GM12878 (cell line): ENCODE measurements around the gene SESTD1. TPM values are rescaled to one million over a fixed set of nuclear protein-coding genes. Genes with fewer than 3 reads are reported as not detected.

ENCODE experiments used
- ASH2L ChIP-seq: fragments of 300-600, 200-600 bp; sonication (generic); IDR thresholded peaks from 2 replicates; pipeline ENCODE4 v1.6.1; 2017; ENCODE audit warnings: low read depth, mild to moderate bottlenecking, borderline replicate concordance
- BRCA1 ChIP-seq: IDR thresholded peaks from 2 replicates; pipeline ENCODE4 v1.6.1; 2011; ENCODE audit warnings: low read depth, low read length, improper control_type of control experiment
- DPF2 ChIP-seq: fragments of 450-650 bp; IDR thresholded peaks from 2 replicates; pipeline ENCODE4 v1.6.1; 2017; ENCODE audit warnings: mild to moderate bottlenecking
- E2F8 ChIP-seq: fragments of 450-650 bp; IDR thresholded peaks from 2 replicates; pipeline ENCODE4 v1.6.1; 2018; ENCODE audit warnings: mild to moderate bottlenecking, low read depth, moderate library complexity; ENCODE audit not compliant: partially characterized antibody
- ETV6 ChIP-seq, 2 experiments: fragments of 450-650 bp in 1 of 2; IDR thresholded peaks in 1 of 2; conservative IDR thresholded peaks in 1 of 2; 2 replicates each; pipeline ENCODE4 v1.6.1; 2014; ENCODE audit warnings: antibody characterized with exemption in 1 of 2, borderline replicate concordance in 1 of 2, low read depth in 1 of 2, mild to moderate bottlenecking in 1 of 2, moderate library complexity in 1 of 2
- JUNB ChIP-seq: IDR thresholded peaks from 2 replicates; pipeline ENCODE4 v1.6.1; 2016; ENCODE audit warnings: antibody characterized with exemption, mild to moderate bottlenecking
- NBN ChIP-seq: fragments of 450-650 bp; IDR thresholded peaks from 2 replicates; pipeline ENCODE4 v1.6.1; 2016
- NFYB ChIP-seq: IDR thresholded peaks from 2 replicates; pipeline ENCODE4 v1.6.1; 2011; ENCODE audit warnings: low read depth, mild to moderate bottlenecking, low read length, improper control_type of control experiment, moderate library complexity; ENCODE audit not compliant: insufficient read depth
- NR2C2 ChIP-seq: IDR thresholded peaks from 2 replicates; pipeline ENCODE4 v1.6.1; 2011; ENCODE audit warnings: borderline replicate concordance, low read depth; ENCODE audit not compliant: control insufficient read depth, insufficient read length
- RFX5 ChIP-seq: IDR thresholded peaks from 2 replicates; pipeline ENCODE4 v1.6.1; 2011; ENCODE audit warnings: low read depth, low read length, improper control_type of control experiment
- SKIL ChIP-seq: fragments of 450-650 bp; IDR thresholded peaks from 2 replicates; pipeline ENCODE4 v1.6.1; 2017; ENCODE audit warnings: mild to moderate bottlenecking, low read depth, inconsistent platforms; ENCODE audit not compliant: poor library complexity, severe bottlenecking
- SMAD5 ChIP-seq: IDR thresholded peaks from 2 replicates; pipeline ENCODE4 v1.6.1; 2016; ENCODE audit warnings: antibody characterized with exemption, low read depth
- TCF7 ChIP-seq: IDR thresholded peaks from 2 replicates; pipeline ENCODE4 v1.6.1; 2014; ENCODE audit warnings: antibody characterized with exemption, borderline replicate concordance
- YBX1 ChIP-seq: fragments of 450-650 bp; IDR thresholded peaks from 2 replicates; pipeline ENCODE4 v1.6.1; 2016; ENCODE audit warnings: antibody characterized with exemption
- ZBED1 ChIP-seq: IDR thresholded peaks from 2 replicates; pipeline ENCODE4 v1.6.1; 2016; ENCODE audit warnings: borderline replicate concordance
- ZNF384 ChIP-seq: IDR thresholded peaks from 2 replicates; pipeline ENCODE4 v1.6.1; 2012; ENCODE audit warnings: low read depth, mild to moderate bottlenecking, low read length, improper control_type of control experiment, borderline replicate concordance
- polyA plus RNA-seq, 11 experiments: library from polyadenylated mRNA; depleted of rRNA in 4 of 11; unstranded in 6 of 11; stranded (reverse) in 5 of 11; fragments of >200 nt; fragmentation: Nextera tagmentation in 4 of 11; fragmentation: Illumina TruSeq in 1 of 11; extraction: Ambion mirVana in 4 of 11; extraction: Trizol in 1 of 11; gene quantifications; 1 replicate in 1 of 11; 2 replicates in 10 of 11; pipeline versions ENCODE4 v1.2.1 to v1.2.3, GENCODE V29; 2011 to 2016; ENCODE audit warnings: inconsistent platforms in 2 of 11, missing spikeins in 2 of 11, low read depth in 1 of 11
- total RNA-seq, 4 experiments: library from RNA; depleted of rRNA in 3 of 4; stranded (reverse); fragments of >200 nt in 3 of 4; fragmentation: Illumina TruSeq in 1 of 4; extraction: Trizol in 1 of 4; gene quantifications; 2 replicates each; pipeline versions ENCODE4 v1.2.1 to v1.2.3, GENCODE V29; 2013 to 2021
- TF ChIP-seq, protein P1 (sequence below): fragments of 450-650 bp; IDR thresholded peaks from 2 replicates; pipeline ENCODE4 v1.6.1; 2017; ENCODE audit warnings: antibody characterized with exemption, mild to moderate bottlenecking, moderate library complexity

The SESTD1 gene
- total and polyA plus RNA-seq, 10 of the 15 experiments (the other 5 are each of a cell fraction or from before 2014, with no cell fraction given), result 4.4 to 22.7 (median 9.5) TPM

DNA sequence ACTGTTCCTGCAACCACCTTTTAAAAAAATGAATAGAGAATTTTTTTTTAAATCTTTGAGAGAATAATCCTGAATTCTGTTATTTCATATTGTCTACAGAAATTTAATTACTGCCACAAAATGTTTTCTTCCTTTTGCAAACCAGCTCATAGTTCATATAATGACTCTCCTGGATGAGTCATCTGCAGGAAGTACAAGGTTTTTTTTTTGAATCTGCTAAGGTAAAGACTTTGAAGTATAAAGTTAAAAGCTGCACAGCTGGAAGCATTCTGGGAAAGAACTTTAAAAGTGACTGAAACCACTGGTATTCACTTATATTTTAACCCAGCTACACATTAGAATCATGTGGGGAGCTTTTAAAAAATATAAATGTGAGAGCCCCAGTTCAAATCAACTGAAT is 25.4 kb downstream of the SESTD1 start (continued):
- TF ChIP-seq E2F8, result no peak
- no peak for TF ChIP-seq YBX1
- no peak for TF ChIP-seq RFX5
- no peak for TF ChIP-seq SKIL
- no peak for TF ChIP-seq NFYB
- TF ChIP-seq TCF7, result peak; percentile 78
- TF ChIP-seq, protein P1, sequence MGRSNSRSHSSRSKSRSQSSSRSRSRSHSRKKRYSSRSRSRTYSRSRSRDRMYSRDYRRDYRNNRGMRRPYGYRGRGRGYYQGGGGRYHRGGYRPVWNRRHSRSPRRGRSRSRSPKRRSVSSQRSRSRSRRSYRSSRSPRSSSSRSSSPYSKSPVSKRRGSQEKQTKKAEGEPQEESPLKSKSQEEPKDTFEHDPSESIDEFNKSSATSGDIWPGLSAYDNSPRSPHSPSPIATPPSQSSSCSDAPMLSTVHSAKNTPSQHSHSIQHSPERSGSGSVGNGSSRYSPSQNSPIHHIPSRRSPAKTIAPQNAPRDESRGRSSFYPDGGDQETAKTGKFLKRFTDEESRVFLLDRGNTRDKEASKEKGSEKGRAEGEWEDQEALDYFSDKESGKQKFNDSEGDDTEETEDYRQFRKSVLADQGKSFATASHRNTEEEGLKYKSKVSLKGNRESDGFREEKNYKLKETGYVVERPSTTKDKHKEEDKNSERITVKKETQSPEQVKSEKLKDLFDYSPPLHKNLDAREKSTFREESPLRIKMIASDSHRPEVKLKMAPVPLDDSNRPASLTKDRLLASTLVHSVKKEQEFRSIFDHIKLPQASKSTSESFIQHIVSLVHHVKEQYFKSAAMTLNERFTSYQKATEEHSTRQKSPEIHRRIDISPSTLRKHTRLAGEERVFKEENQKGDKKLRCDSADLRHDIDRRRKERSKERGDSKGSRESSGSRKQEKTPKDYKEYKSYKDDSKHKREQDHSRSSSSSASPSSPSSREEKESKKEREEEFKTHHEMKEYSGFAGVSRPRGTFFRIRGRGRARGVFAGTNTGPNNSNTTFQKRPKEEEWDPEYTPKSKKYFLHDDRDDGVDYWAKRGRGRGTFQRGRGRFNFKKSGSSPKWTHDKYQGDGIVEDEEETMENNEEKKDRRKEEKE, result no peak
- peak; percentile 84 for TF ChIP-seq JUNB
- no peak for TF ChIP-seq NR2C2
- TF ChIP-seq ETV6 (conservative IDR thresholded peaks at IDR 0.05 in 1 of 2, IDR thresholded peaks at IDR 0.05 in 1 of 2; ENCODE audit: borderline replicate concordance in 1 of 2, low read depth in 1 of 2), result peak in 1 of 2 experiments; percentile 52; a peak in 1 of 4 replicates
- TF ChIP-seq NBN, result no peak
- TF ChIP-seq ASH2L, result no peak
- TF ChIP-seq ZBED1, result no peak
- 0 out of 2 replicates have a peak, but pooled peaks have one; percentile 31 for TF ChIP-seq ZNF384
- TF ChIP-seq DPF2, result no peak
- TF ChIP-seq BRCA1, result no peak
- no peak for TF ChIP-seq SMAD5
- TF ChIP-seq, all 136 proteins: peak for 7
